IMR-90 (cell line): Measurements from ENCODE around the gene SLC22A15. TPM values are rescaled to one million over a fixed set of nuclear protein-coding genes. Genes with fewer than 3 reads are reported as not detected.
A peak's percentile ranks its signal among the peaks of the same experiment; 100 is the strongest.

Experiments
- ATAC-seq: fragments of 200-7000 bp; cut with Tn5 transposase; 2 replicates; pipeline ENCODE4 v1.9.1; 2020; ENCODE audit warnings: low read depth, mild to moderate bottlenecking, moderate library complexity
- BruUV-seq: library from RNA; stranded (reverse); fragments of 400-500 nt; replicated peaks from 2 replicates; lab custom pipeline; 2021; lab: Mats Ljungman, UMichigan
- CTCF ChIA-PET: fragments of 300-600 bp; formaldehyde crosslinking; extraction: SDS; loops from one replicate; lab custom pipeline; 2021; ENCODE audit warnings: antibody characterized with exemption; lab: Yijun Ruan, JAX
- POLR2A ChIA-PET: fragments of 300-600 bp; sonication (Branson Sonifier 250); formaldehyde crosslinking; loops from one replicate; lab custom pipeline; 2022; ENCODE audit warnings: antibody characterized with exemption; ENCODE audit not compliant: unreplicated experiment; lab: Charles Lee
- DNase-seq: peaks from one replicate; pipeline ENCODE4 v3.0.0; 2013
- H2AFZ ChIP-seq: replicated peaks from 2 replicates; pipeline ENCODE3; 2013; ENCODE audit warnings: low read length, mild to moderate bottlenecking; ENCODE audit not compliant: poor library complexity
- H2AK5ac ChIP-seq: 2 replicates; pipeline ENCODE4 v1.6.1; 2013; ENCODE audit warnings: low read depth, low read length, inconsistent platforms
- H2AK9ac ChIP-seq: replicated peaks from 2 replicates; pipeline ENCODE3; 2013; ENCODE audit warnings: mild to moderate bottlenecking, low read depth, low read length, moderate library complexity; ENCODE audit not compliant: poor library complexity
- H2BK120ac ChIP-seq: 2 replicates; pipeline ENCODE4 v1.6.1; 2013; ENCODE audit warnings: low read depth, low read length, inconsistent platforms
- H2BK15ac ChIP-seq: 3 replicates; pipeline ENCODE4 v1.6.1; 2013; ENCODE audit warnings: low read depth, low read length, inconsistent platforms
- H2BK20ac ChIP-seq: 2 replicates; pipeline ENCODE4 v1.6.1; 2013; ENCODE audit warnings: low read depth, mild to moderate bottlenecking, inconsistent platforms, low read length, moderate library complexity
- H2BK5ac ChIP-seq: 2 replicates; pipeline ENCODE4 v1.6.1; 2013; ENCODE audit warnings: mild to moderate bottlenecking, low read depth, low read length, inconsistent platforms; ENCODE audit not compliant: poor library complexity, severe bottlenecking
- H3K14ac ChIP-seq: replicated peaks from 2 replicates; pipeline ENCODE4 v1.6.1; 2013; ENCODE audit warnings: low read depth, low read length, inconsistent platforms
- H3K18ac ChIP-seq: 2 replicates; pipeline ENCODE4 v1.6.1; 2013; ENCODE audit warnings: low read depth, low read length, control low read depth
- H3K23ac ChIP-seq: 2 replicates; pipeline ENCODE4 v1.6.1; 2013; ENCODE audit warnings: low read depth, low read length, inconsistent platforms
- H3K27ac ChIP-seq: 2 replicates; pipeline ENCODE4 v1.5.1; 2013; ENCODE audit warnings: mild to moderate bottlenecking, control low read depth, low read length; ENCODE audit not compliant: insufficient read depth
- H3K27me3 ChIP-seq: 2 replicates; pipeline ENCODE4 v1.6.1; 2013; ENCODE audit warnings: low read length; ENCODE audit not compliant: control insufficient read depth, insufficient read depth
- H3K36me3 ChIP-seq: 2 replicates; pipeline ENCODE4 v1.6.1; 2013; ENCODE audit warnings: low read length, mixed read lengths; ENCODE audit not compliant: control insufficient read depth, insufficient read depth
- H3K4ac ChIP-seq: 2 replicates; pipeline ENCODE4 v1.6.1; 2013; ENCODE audit warnings: low read depth, low read length, inconsistent platforms
- H3K4me1 ChIP-seq: 2 replicates; pipeline ENCODE4 v1.6.1; 2013; ENCODE audit warnings: low read length, mixed read lengths; ENCODE audit not compliant: control insufficient read depth, insufficient read depth
- H3K4me2 ChIP-seq: 2 replicates; pipeline ENCODE4 v1.6.1; 2013; ENCODE audit warnings: low read depth, mild to moderate bottlenecking, control low read depth, low read length, moderate library complexity
- H3K4me3 ChIP-seq: 2 replicates; pipeline ENCODE4 v1.5.1; 2013; ENCODE audit warnings: low read depth, mild to moderate bottlenecking, control low read depth, low read length, moderate library complexity; ENCODE audit not compliant: insufficient read depth
- H3K56ac ChIP-seq: 2 replicates; pipeline ENCODE4 v1.6.1; 2013; ENCODE audit warnings: low read length, inconsistent platforms; ENCODE audit not compliant: insufficient read depth; ENCODE audit errors: extremely low read depth
- H3K79me1 ChIP-seq, 2 experiments: 2 replicates each; pipeline ENCODE4 v1.6.1; 2013; ENCODE audit warnings: low read length in 2 of 2, inconsistent platforms in 1 of 2, low read depth in 1 of 2
- H3K9ac ChIP-seq: 2 replicates; pipeline ENCODE4 v1.6.1; 2013; ENCODE audit warnings: low read depth, low read length, control low read depth
- H3K9me1 ChIP-seq: 2 replicates; pipeline ENCODE4 v1.6.1; 2013; ENCODE audit warnings: low read length, inconsistent platforms; ENCODE audit not compliant: insufficient read depth
- H3K9me3 ChIP-seq: 2 replicates; pipeline ENCODE4 v1.6.1; 2013; ENCODE audit warnings: low read length; ENCODE audit not compliant: control insufficient read depth, insufficient read depth
- H4K20me1 ChIP-seq: 2 replicates; pipeline ENCODE4 v1.6.1; 2013; ENCODE audit warnings: low read length, inconsistent platforms; ENCODE audit not compliant: insufficient read depth
- H4K5ac ChIP-seq: 2 replicates; pipeline ENCODE4 v1.6.1; 2013; ENCODE audit warnings: mild to moderate bottlenecking, low read depth, low read length, control low read depth
- H4K8ac ChIP-seq, 2 experiments: 2 replicates each; pipeline ENCODE4 v1.6.1; 2013; ENCODE audit warnings: low read depth in 2 of 2, low read length in 2 of 2, control low read depth in 1 of 2, inconsistent platforms in 1 of 2
- H4K91ac ChIP-seq: 2 replicates; pipeline ENCODE4 v1.6.1; 2013; ENCODE audit warnings: low read depth, low read length, inconsistent platforms; ENCODE audit not compliant: insufficient read depth
- BHLHE40 ChIP-seq: fragments of 150-350 bp; IDR thresholded peaks from 2 replicates; pipeline ENCODE4 v1.6.1; 2016; ENCODE audit warnings: mild to moderate bottlenecking, low read depth, low read length
- CEBPB ChIP-seq: IDR thresholded peaks from 2 replicates; pipeline ENCODE4 v1.6.1; 2012; ENCODE audit warnings: low read depth, low read length, improper control_type of control experiment
- CHD1 ChIP-seq: IDR thresholded peaks from 2 replicates; pipeline ENCODE4 v1.6.1; 2012; ENCODE audit warnings: low read depth, low read length, improper control_type of control experiment
- CTCF ChIP-seq: conservative IDR thresholded peaks from 2 replicates; pipeline ENCODE4 v1.5.1; 2012; ENCODE audit warnings: mild to moderate bottlenecking, low read depth, low read length, improper control_type of control experiment
- ELK1 ChIP-seq: fragments of 150-350 bp; IDR thresholded peaks from 2 replicates; pipeline ENCODE4 v1.6.1; 2016; ENCODE audit warnings: low read depth, mild to moderate bottlenecking, low read length, moderate library complexity, borderline replicate concordance
- FOS ChIP-seq: fragments of 150-350 bp; IDR thresholded peaks from 2 replicates; pipeline ENCODE4 v1.6.1; 2016; ENCODE audit warnings: low read depth, low read length
- MAFK ChIP-seq: IDR thresholded peaks from 2 replicates; pipeline ENCODE4 v1.6.1; 2012; ENCODE audit warnings: low read depth, low read length, improper control_type of control experiment
- MAZ ChIP-seq: IDR thresholded peaks from 2 replicates; pipeline ENCODE4 v1.6.1; 2012; ENCODE audit warnings: low read depth, mild to moderate bottlenecking, low read length, improper control_type of control experiment, moderate library complexity, borderline replicate concordance
- MXI1 ChIP-seq: IDR thresholded peaks from 2 replicates; pipeline ENCODE4 v1.6.1; 2012; ENCODE audit warnings: low read depth, mild to moderate bottlenecking, low read length, moderate library complexity, borderline replicate concordance
- NFE2L2 ChIP-seq: fragments of 150-350 bp; IDR thresholded peaks from 2 replicates; pipeline ENCODE4 v1.6.1; 2016; ENCODE audit warnings: low read depth, mild to moderate bottlenecking, low read length
- POLR2A ChIP-seq: IDR thresholded peaks from 2 replicates; pipeline ENCODE4 v1.6.1; 2012; ENCODE audit warnings: mild to moderate bottlenecking, low read depth, low read length
- RAD21 ChIP-seq: IDR thresholded peaks from 2 replicates; pipeline ENCODE4 v1.6.1; 2012; ENCODE audit warnings: low read length, improper control_type of control experiment
- RCOR1 ChIP-seq: IDR thresholded peaks from 2 replicates; pipeline ENCODE4 v1.6.1; 2012; ENCODE audit warnings: mild to moderate bottlenecking, low read length, improper control_type of control experiment; ENCODE audit not compliant: insufficient replicate concordance
- RFX5 ChIP-seq: IDR thresholded peaks from 2 replicates; pipeline ENCODE4 v1.8.0; 2012; ENCODE audit warnings: low read depth, mild to moderate bottlenecking, low read length, moderate library complexity
- SMC3 ChIP-seq: fragments of 150-350 bp; IDR thresholded peaks from 2 replicates; pipeline ENCODE4 v1.6.1; 2016; ENCODE audit warnings: low read depth, mild to moderate bottlenecking, antibody characterized with exemption, low read length, moderate library complexity
- USF2 ChIP-seq: fragments of 150-350 bp; IDR thresholded peaks from 2 replicates; pipeline ENCODE4 v1.6.1; 2017; ENCODE audit warnings: mild to moderate bottlenecking, antibody characterized with exemption, low read length, low read depth
- WGBS, 2 experiments: methylation state at CpG; one replicate each; pipeline versions ENCODE4 v1.1.5 to v1.1.7; 2013; ENCODE audit warnings: missing lambda C conversion rate in 2 of 2; ENCODE audit not compliant: insufficient read length in 1 of 2; ENCODE audit errors: extremely low coverage in 2 of 2; 5-methylcytosine and 5-hydroxymethylcytosine counted together
- dilution Hi-C: fragments of 300-500 bp; cut with HindIII; formaldehyde crosslinking; loops from one replicate; pipeline ENCODE4 v1.14.3; 2018; ENCODE audit warnings: low sequenced_read_pairs; ENCODE audit not compliant: unreplicated experiment
- in situ Hi-C: fragments of 300-500 bp; cut with MboI; formaldehyde crosslinking; loops from 3 replicates; pipeline ENCODE4 v1.14.3; 2019; ENCODE audit warnings: low sequenced_read_pairs, inconsistent platforms, mixed read lengths
- intact Hi-C: fragments of 100-400 bp; cut with micrococcal nuclease; formaldehyde crosslinking; loops from 2 replicates; pipeline ENCODE4 v1.10.0; 2022
- polyA plus RNA-seq, 3 experiments: library from polyadenylated mRNA; depleted of rRNA; stranded (reverse); fragments of >200 nt; gene quantifications; 2 replicates each; pipeline ENCODE4 v1.2.3, GENCODE V29; 2012; ENCODE audit warnings: low replicate concordance in 1 of 3
- total RNA-seq: library from RNA; depleted of rRNA; stranded (reverse); fragments of >200 nt; gene quantifications from 2 replicates; pipeline ENCODE4 v1.2.3, GENCODE V29; 2012

The SLC22A15 gene
- total and polyA plus RNA-seq, 2 of the 4 experiments (the other 2 are of a cell fraction), result under 0.01 to 0.02 TPM

GRCh38 chr1:115929881-115930280 is 46.4 kb upstream of the SLC22A15 start:
- no TSS peak for BruUV-seq
- H3K9ac ChIP-seq, result no peak overlapping the region
- H3K4me1 ChIP-seq, result no peaks in the 10 kb centered on the region
- ATAC-seq (no peak), DNase-seq (peak; percentile 30)
- dilution Hi-C loops (no loop called here), intact Hi-C loops (no loop called here), in situ Hi-C loops (no loop called here)
- H2AK5ac ChIP-seq, result no peak overlapping the region
- no peak overlapping the region for H2AFZ ChIP-seq
- WGBS, 2 experiments, result no CpG with 5 or more reads among the region's 5 CpGs
- no peak overlapping the region for H4K91ac ChIP-seq
- no peak overlapping the region for H2AK9ac ChIP-seq
- no peak overlapping the region for H3K18ac ChIP-seq
- no peak overlapping the region for H3K27ac ChIP-seq
- no peak overlapping the region for H2BK15ac ChIP-seq
- CTCF ChIA-PET, result no interaction called here
- H2BK20ac ChIP-seq, result no peak overlapping the region
- no peaks in the 10 kb centered on the region for H3K36me3 ChIP-seq
- no peak overlapping the region for H3K56ac ChIP-seq
- H3K4ac ChIP-seq, result no peak overlapping the region
- H3K23ac ChIP-seq, result no peak overlapping the region
- no peak overlapping the region for H2BK5ac ChIP-seq
- no peak overlapping the region for H4K8ac ChIP-seq
- no peaks in the 10 kb centered on the region for H3K9me3 ChIP-seq
- H3K27me3 ChIP-seq, result no peaks in the 10 kb centered on the region; the same call in 1 of the 2 replicates
- no peaks in the 10 kb centered on the region for H3K9me1 ChIP-seq
- no peak overlapping the region for H4K5ac ChIP-seq
- no peak overlapping the region for H3K4me3 ChIP-seq
- POLR2A ChIA-PET, result no interaction called here
- H3K14ac ChIP-seq, result no peak overlapping the region
- no peak overlapping the region for H2BK120ac ChIP-seq
- no peak overlapping the region for H3K4me2 ChIP-seq
- TF ChIP-seq RCOR1 (no peak), SMC3 (no peak), RAD21 (no peak), MAFK (no peak), CEBPB (no peak), MXI1 (no peak), BHLHE40 (no peak), MAZ (no peak), ELK1 (no peak), CTCF (no peak), CHD1 (no peak), FOS (no peak), RFX5 (no peak), POLR2A (no peak), NFE2L2 (no peak), USF2 (no peak)
- H3K79me1 ChIP-seq, result no peaks in the 10 kb centered on the region
- no peaks in the 10 kb centered on the region for H4K20me1 ChIP-seq
